GM10248 (cell line): ENCODE measurements around the gene RBPJL.

Experiments
- CTCF ChIA-PET: fragments of 300-600 bp; sonication (Branson Sonifier 250); formaldehyde crosslinking; extraction: SDS; loops from one replicate; lab custom pipeline; 2021; ENCODE audit warnings: antibody characterized with exemption; lab: Yijun Ruan, JAX
- POLR2A ChIA-PET: fragments of 350-650 bp; sonication (Branson Sonifier 250); formaldehyde crosslinking; extraction: SDS; loops from one replicate; lab custom pipeline; 2020; ENCODE audit warnings: antibody characterized with exemption; lab: Yijun Ruan, JAX
- DNase-seq: peaks from one replicate; pipeline ENCODE4 v3.0.0; 2012; ENCODE audit errors: extremely low spot score
- CTCF ChIP-seq: IDR thresholded peaks from 2 replicates; pipeline ENCODE4 v1.5.1; 2012; ENCODE audit warnings: mild to moderate bottlenecking, low read depth; ENCODE audit errors: extremely low read depth, missing control alignments, control extremely low read depth

RBPJL gene

GRCh38 chr20:45354423-45355208 lies 48.0 kb downstream of the RBPJL start:
- CTCF ChIA-PET, result interaction anchor here (0.8 to 4.4 kb wide), 9 partner anchors 8 to 417 kb away, joined by 3 to 25 read pairs (median 4); partner anchors contain the start of gene SYS1
- TF ChIP-seq CTCF, result no peak
- POLR2A ChIA-PET, result no interaction called here
- DNase-seq, result no peak

DNA sequence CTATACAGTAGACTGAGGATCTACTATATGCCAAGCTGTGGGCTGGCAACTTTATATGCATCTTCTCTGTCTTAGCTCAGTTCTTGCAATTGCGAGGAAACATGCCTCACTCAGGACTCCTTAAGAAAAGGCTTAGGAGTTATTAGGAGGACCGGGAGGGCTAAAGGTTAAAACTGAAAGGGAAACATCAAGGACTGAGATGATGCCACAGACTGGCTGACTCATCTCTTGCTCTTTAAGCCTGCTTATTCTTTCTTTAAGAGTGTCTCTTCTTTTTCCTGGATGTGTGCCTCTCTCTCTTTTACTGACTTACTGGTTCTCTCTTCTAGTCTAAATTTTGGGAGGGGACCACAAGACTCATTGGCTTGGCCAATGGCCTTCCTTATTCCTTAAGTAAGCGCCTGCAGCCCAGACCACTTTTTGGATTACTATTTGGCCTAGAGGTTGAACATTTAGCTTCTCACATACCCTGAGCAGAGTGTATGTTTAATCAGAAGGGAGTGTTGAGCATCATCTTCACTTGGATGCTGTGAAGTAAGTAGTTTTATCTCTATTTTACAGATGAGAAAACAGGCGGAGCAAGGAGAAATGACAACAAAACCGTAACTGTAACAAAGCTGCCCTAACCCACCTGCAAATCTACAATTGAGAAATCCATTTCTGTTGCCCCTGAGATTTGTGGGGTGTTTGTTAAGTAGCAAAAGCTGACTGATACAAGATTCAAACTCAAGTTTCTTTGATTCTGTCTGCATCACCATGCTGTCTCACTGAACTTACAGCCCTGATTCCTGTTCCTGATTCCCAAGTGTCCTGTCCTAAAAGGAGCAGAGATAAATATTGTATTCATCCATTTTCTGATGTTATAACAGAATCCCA lies 48.8 kb downstream of the RBPJL start:
- no peak for DNase-seq
- CTCF ChIA-PET, result interaction anchor here (0.8 to 4.4 kb wide), 5 partner anchors 19 to 416 kb away, joined by 4 to 25 read pairs (median 4); no protein-coding TSS in a partner anchor
- POLR2A ChIA-PET, result no interaction called here
- no peak for TF ChIP-seq CTCF

GRCh38 chr20:45358282-45359068 lies 51.8 kb downstream of the RBPJL start:
- CTCF ChIA-PET, result interaction anchor here (1.5 to 22.0 kb wide), 8 partner anchors 10 to 413 kb away, joined by 6 to 488 read pairs (median 16); no protein-coding TSS in a partner anchor
- TF ChIP-seq CTCF, result no peak
- DNase-seq, result no peak
- POLR2A ChIA-PET, result no interaction called here

GRCh38 chr20:45359069-45359405 lies 52.4 kb downstream of the RBPJL start:
- POLR2A ChIA-PET, result no interaction called here
- no peak for DNase-seq
- no peak for TF ChIP-seq CTCF
- CTCF ChIA-PET, result interaction anchor here (0.9 to 22.0 kb wide), 10 partner anchors 10 to 440 kb away, joined by 3 to 488 read pairs (median 10); no protein-coding TSS in a partner anchor

GRCh38 chr20:45359406-45360148 lies 52.9 kb downstream of the RBPJL start:
- POLR2A ChIA-PET, result no interaction called here
- no peak for DNase-seq
- CTCF ChIA-PET, result interaction anchor here (0.6 to 22.0 kb wide), 14 partner anchors 9 to 439 kb away, joined by 3 to 488 read pairs (median 4); no protein-coding TSS in a partner anchor

More at GRCh38 chr20:45359406-45360148, 52.9 kb downstream of the RBPJL start:
- no peak for TF ChIP-seq CTCF
